Kidney glomerular epithelial cell (primary cell): Measurements from ENCODE around the gene LRP2.
"Not testable (repeated sequence)": the region's sequence is repeated elsewhere in the genome, so short reads cannot be mapped to it uniquely, and the experiment has no call there.

Experiments
- DNase-seq: peaks from one replicate; lab custom pipeline; 2025; lab: John Stamatoyannopoulos, UW

Gene LRP2

GRCh38 chr2:169301596-169302335 is 60.6 kb downstream of the LRP2 start:
- DNase-seq: no peak

GRCh38 chr2:169300636-169301530 is 61.5 kb downstream of the LRP2 start:
- DNase-seq: no peak

GRCh38 chr2:169298007-169298406 is 64.3 kb downstream of the LRP2 start:
- no peak for DNase-seq

- DNase-seq: no peak
These were observed 68.2 kb downstream of the LRP2 start for GRCh38 chr2:169294001-169294675.

GRCh38 chr2:169291517-169291916 is 70.8 kb downstream of the LRP2 start:
- DNase-seq: no peak

- no peak for DNase-seq
These were observed 71.9 kb downstream of the LRP2 start for GRCh38 chr2:169290433-169290832.

GRCh38 chr2:169287666-169288065 is 74.7 kb downstream of the LRP2 start:
- DNase-seq: no peak

GRCh38 chr2:169286624-169287231 is 75.6 kb downstream of the LRP2 start:
- DNase-seq: no peak

GRCh38 chr2:169285531-169286235 is 76.7 kb downstream of the LRP2 start:
- peak; percentile 0 for DNase-seq

GRCh38 chr2:169280502-169280901 is 81.8 kb downstream of the LRP2 start:
- no peak for DNase-seq

GRCh38 chr2:169275696-169276444 is 86.5 kb downstream of the LRP2 start:
- DNase-seq: peak; percentile 20

- DNase-seq: no peak
These were observed 90.3 kb downstream of the LRP2 start for GRCh38 chr2:169272010-169272409.

- not testable (repeated sequence) for DNase-seq
These were observed 91.8 kb downstream of the LRP2 start for GRCh38 chr2:169270574-169270973.

GRCh38 chr2:169265591-169265990 is 96.7 kb downstream of the LRP2 start:
- DNase-seq: no peak

GRCh38 chr2:169260846-169261642 is 101.3 kb downstream of the LRP2 start:
- DNase-seq: no peak

GRCh38 chr2:169260246-169260645 is 102.1 kb downstream of the LRP2 start:
- DNase-seq: no peak

GRCh38 chr2:169259402-169259801 is 102.9 kb downstream of the LRP2 start:
- no peak for DNase-seq

GRCh38 chr2:169258045-169258601 is 104.2 kb downstream of the LRP2 start:
- peak; percentile 14 for DNase-seq

- peak; percentile 86 for DNase-seq
These were observed 107.6 kb downstream of the LRP2 start for GRCh38 chr2:169254774-169255173.

- DNase-seq: no peak
These were observed 115.1 kb downstream of the LRP2 start for GRCh38 chr2:169247211-169247610.
